T-helper 1 cell treated with Interleukin-12 subunit alpha and Interleukin-12 subunit beta and Interleukin-4 antibody, amounts not matched to agents 30 μg/mL and 1 μg/mL, for 36 hours (primary cell): ENCODE measurements around the gene SEMA7A.

Source experiments
- H3K27ac Mint-ChIP-seq: one replicate; pipeline ENCODE4 v1.8.0; 2021; ENCODE audit warnings: mild to moderate bottlenecking, mixed read lengths
- H3K27me3 Mint-ChIP-seq: one replicate; pipeline ENCODE4 v1.8.0; 2021; ENCODE audit warnings: low read depth, mixed read lengths
- H3K36me3 Mint-ChIP-seq: one replicate; pipeline ENCODE4 v1.8.0; 2021; ENCODE audit warnings: low read depth, mixed read lengths
- H3K4me1 Mint-ChIP-seq: one replicate; pipeline ENCODE4 v1.8.0; 2021; ENCODE audit warnings: low read depth, mixed read lengths
- H3K4me3 Mint-ChIP-seq: one replicate; pipeline ENCODE4 v1.8.0; 2021; ENCODE audit warnings: mild to moderate bottlenecking, moderate library complexity, mixed read lengths
- H3K9me3 Mint-ChIP-seq: one replicate; pipeline ENCODE4 v1.8.0; 2021; ENCODE audit warnings: mixed read lengths

SEMA7A gene

GRCh38 chr15:74377831-74378766 lies 55.7 kb downstream of the SEMA7A start:
- Mint-ChIP-seq H3K27me3 (peaks cover under 1% of the 10 kb centered on the region), H3K27ac (peak overlapping the region; percentile 41), H3K4me3 (peak overlapping the region; percentile 32), H3K4me1 (peaks cover 38% of the 10 kb centered on the region), H3K36me3 (no peaks in the 10 kb centered on the region), H3K9me3 (no peaks in the 10 kb centered on the region)

GRCh38 chr15:74376825-74377581 lies 56.8 kb downstream of the SEMA7A start:
- peaks cover 6% of the 10 kb centered on the region for H3K27me3 Mint-ChIP-seq
- no peaks in the 10 kb centered on the region for H3K9me3 Mint-ChIP-seq
- H3K27ac Mint-ChIP-seq: no peak overlapping the region
- no peak overlapping the region for H3K4me3 Mint-ChIP-seq
- H3K36me3 Mint-ChIP-seq: no peaks in the 10 kb centered on the region
- H3K4me1 Mint-ChIP-seq: peaks cover 28% of the 10 kb centered on the region

- H3K4me1 Mint-ChIP-seq: peaks cover 28% of the 10 kb centered on the region
- no peaks in the 10 kb centered on the region for H3K9me3 Mint-ChIP-seq
- no peak overlapping the region for H3K27ac Mint-ChIP-seq
- no peak overlapping the region for H3K4me3 Mint-ChIP-seq
- H3K27me3 Mint-ChIP-seq: peaks cover 11% of the 10 kb centered on the region
- H3K36me3 Mint-ChIP-seq: no peaks in the 10 kb centered on the region
These were observed 57.5 kb downstream of the SEMA7A start for GRCh38 chr15:74376226-74376625.

GRCh38 chr15:74375303-74375693 lies 58.5 kb downstream of the SEMA7A start:
- Mint-ChIP-seq H3K9me3 (no peaks in the 10 kb centered on the region), H3K4me1 (peaks cover 20% of the 10 kb centered on the region), H3K27ac (peak overlapping the region; percentile 49), H3K27me3 (peaks cover 17% of the 10 kb centered on the region), H3K4me3 (peak overlapping the region; percentile 57), H3K36me3 (no peaks in the 10 kb centered on the region)

GRCh38 chr15:74374648-74375302 lies 59.0 kb downstream of the SEMA7A start:
- peak overlapping the region; percentile 82 for H3K4me3 Mint-ChIP-seq
- no peaks in the 10 kb centered on the region for H3K9me3 Mint-ChIP-seq
- no peaks in the 10 kb centered on the region for H3K36me3 Mint-ChIP-seq
- peaks cover 20% of the 10 kb centered on the region for H3K4me1 Mint-ChIP-seq
- H3K27me3 Mint-ChIP-seq: peaks cover 23% of the 10 kb centered on the region
- peak overlapping the region; percentile 49 for H3K27ac Mint-ChIP-seq

- H3K9me3 Mint-ChIP-seq: no peaks in the 10 kb centered on the region
- peaks cover 16% of the 10 kb centered on the region for H3K4me1 Mint-ChIP-seq
- peak overlapping the region; percentile 81 for H3K27ac Mint-ChIP-seq
- H3K36me3 Mint-ChIP-seq: no peaks in the 10 kb centered on the region
- peak overlapping the region; percentile 82 for H3K4me3 Mint-ChIP-seq
- H3K27me3 Mint-ChIP-seq: peaks cover 29% of the 10 kb centered on the region
These were observed 59.8 kb downstream of the SEMA7A start for GRCh38 chr15:74373731-74374647.

GRCh38 chr15:74373056-74373650 lies 60.6 kb downstream of the SEMA7A start:
- no peaks in the 10 kb centered on the region for H3K9me3 Mint-ChIP-seq
- peaks cover 8% of the 10 kb centered on the region for H3K4me1 Mint-ChIP-seq
- H3K27me3 Mint-ChIP-seq: peaks cover 37% of the 10 kb centered on the region
- H3K27ac Mint-ChIP-seq: no peak overlapping the region
- H3K4me3 Mint-ChIP-seq: peak overlapping the region; percentile 82
- H3K36me3 Mint-ChIP-seq: no peaks in the 10 kb centered on the region

- H3K4me1 Mint-ChIP-seq: peaks cover 8% of the 10 kb centered on the region
- H3K27ac Mint-ChIP-seq: no peak overlapping the region
- no peaks in the 10 kb centered on the region for H3K36me3 Mint-ChIP-seq
- no peak overlapping the region for H3K4me3 Mint-ChIP-seq
- peaks cover 55% of the 10 kb centered on the region for H3K27me3 Mint-ChIP-seq
- H3K9me3 Mint-ChIP-seq: no peaks in the 10 kb centered on the region
These were observed 63.3 kb downstream of the SEMA7A start for GRCh38 chr15:74370471-74370870.

GRCh38 chr15:74369756-74370155 lies 64.0 kb downstream of the SEMA7A start:
- H3K27me3 Mint-ChIP-seq: peaks cover 62% of the 10 kb centered on the region
- H3K36me3 Mint-ChIP-seq: no peaks in the 10 kb centered on the region
- no peak overlapping the region for H3K4me3 Mint-ChIP-seq

GRCh38 chr15:74369084-74369745 lies 64.5 kb downstream of the SEMA7A start:
- Mint-ChIP-seq H3K9me3 (no peaks in the 10 kb centered on the region), H3K4me1 (no peaks in the 10 kb centered on the region), H3K4me3 (no peak overlapping the region), H3K27me3 (peaks cover 67% of the 10 kb centered on the region), H3K27ac (no peak overlapping the region), H3K36me3 (no peaks in the 10 kb centered on the region)

More at GRCh38 chr15:74369756-74370155, 64.0 kb downstream of the SEMA7A start:
- no peak overlapping the region for H3K27ac Mint-ChIP-seq
- no peaks in the 10 kb centered on the region for H3K9me3 Mint-ChIP-seq
- peaks cover under 1% of the 10 kb centered on the region for H3K4me1 Mint-ChIP-seq

- no peaks in the 10 kb centered on the region for H3K9me3 Mint-ChIP-seq
- no peak overlapping the region for H3K27ac Mint-ChIP-seq
- no peaks in the 10 kb centered on the region for H3K36me3 Mint-ChIP-seq
- H3K27me3 Mint-ChIP-seq: peaks cover 72% of the 10 kb centered on the region
- H3K4me3 Mint-ChIP-seq: no peak overlapping the region
- no peaks in the 10 kb centered on the region for H3K4me1 Mint-ChIP-seq
These were observed 65.6 kb downstream of the SEMA7A start for GRCh38 chr15:74368121-74368520.

GRCh38 chr15:74367296-74367854 lies 66.4 kb downstream of the SEMA7A start, which contains the start of gene CYP11A1:
Gene CYP11A1 (minus strand): TSS chr15:74367646. CDS start chr15:74367585, 61 bp downstream.
- Mint-ChIP-seq H3K27ac (no peak within 1 kb of the TSS), H3K9me3 (no peaks in the 10 kb centered on the region), H3K4me1 (no peaks in the 10 kb centered on the region), H3K36me3 (no peaks in the 10 kb centered on the region), H3K4me3 (no peak within 1 kb of the TSS), H3K27me3 (peaks cover 69% of the 10 kb centered on the region)
